GM18870 (cell line): ENCODE data around the gene CHP1.
"Not testable (repeated sequence)": the region's sequence is repeated elsewhere in the genome, so short reads cannot be mapped to it uniquely, and the experiment has no call there.

ENCODE experiments used
- ATAC-seq: cut with Tn5 transposase; IDR thresholded peaks from one replicate; pipeline ENCODE4 v1.9.1; 2021; ENCODE audit warnings: moderate library complexity; ENCODE audit not compliant: unreplicated experiment

CHP1 gene

GRCh38 chr15:41230650-41231421, at the start of gene CHP1, which contains the start of gene EXD1:
TSS of gene CHP1 (plus strand) at chr15:41231268. CDS start at chr15:41231383, 115 bp downstream.
TSS of gene EXD1 (minus strand) at chr15:41230757. CDS start at chr15:41226575, 4,182 bp downstream.
- ATAC-seq, result peak; percentile 85

GRCh38 chr15:41182266-41182665, 48.8 kb upstream of the CHP1 start:
- no peak for ATAC-seq

GRCh38 chr15:41183581-41183980, 47.5 kb upstream of the CHP1 start:
- ATAC-seq, result no peak

- ATAC-seq, result no peak
Measured at GRCh38 chr15:41194444-41194843, 36.6 kb upstream of the CHP1 start.

- no peak for ATAC-seq
Measured at GRCh38 chr15:41199470-41199869, 31.6 kb upstream of the CHP1 start.

GRCh38 chr15:41203395-41203794, 27.7 kb upstream of the CHP1 start:
- no peak for ATAC-seq

GRCh38 chr15:41205315-41205714, 25.8 kb upstream of the CHP1 start:
- ATAC-seq, result no peak

- ATAC-seq, result no peak
Measured at GRCh38 chr15:41207687-41208448, 23.2 kb upstream of the CHP1 start.

GRCh38 chr15:41215708-41216107, 15.4 kb upstream of the CHP1 start:
- ATAC-seq, result no peak

GRCh38 chr15:41218851-41219250, 12.2 kb upstream of the CHP1 start:
- no peak for ATAC-seq

GRCh38 chr15:41219381-41219780, 11.7 kb upstream of the CHP1 start:
- no peak for ATAC-seq

GRCh38 chr15:41230345-41230649, 771 bp upstream of the CHP1 start:
- no peak for ATAC-seq

- ATAC-seq, result no peak
Measured at GRCh38 chr15:41231422-41232226, 556 bp downstream of the CHP1 start.

GRCh38 chr15:41233367-41233771, 2.3 kb downstream of the CHP1 start:
- no peak for ATAC-seq

- not testable (repeated sequence) for ATAC-seq
Measured at GRCh38 chr15:41235228-41235627, 4.2 kb downstream of the CHP1 start.

- ATAC-seq, result no peak
Measured at GRCh38 chr15:41235929-41236328, 4.9 kb downstream of the CHP1 start.

- ATAC-seq, result no peak
Measured at GRCh38 chr15:41238100-41238499, 7.0 kb downstream of the CHP1 start.

GRCh38 chr15:41241221-41241964, 10.3 kb downstream of the CHP1 start:
- no peak for ATAC-seq

- ATAC-seq, result not testable (repeated sequence)
Measured at GRCh38 chr15:41250745-41251144, 19.7 kb downstream of the CHP1 start.

- no peak for ATAC-seq
Measured at GRCh38 chr15:41251411-41251810, 20.3 kb downstream of the CHP1 start.

- ATAC-seq, result no peak
Measured at GRCh38 chr15:41254560-41254959, 23.5 kb downstream of the CHP1 start.
